Activated naive CD8-positive, alpha-beta T cell (primary cell): ENCODE measurements around the gene OR52D1.

Experiments
- H3K27ac Mint-ChIP-seq: one replicate; pipeline ENCODE4 v1.8.0; 2021; ENCODE audit warnings: mixed read lengths
- H3K27me3 Mint-ChIP-seq: one replicate; pipeline ENCODE4 v1.8.0; 2021; ENCODE audit warnings: mixed read lengths
- H3K36me3 Mint-ChIP-seq: one replicate; pipeline ENCODE4 v1.8.0; 2021; ENCODE audit warnings: mixed read lengths
- H3K4me1 Mint-ChIP-seq: one replicate; pipeline ENCODE4 v1.8.0; 2021; ENCODE audit warnings: low read depth, mixed read lengths
- H3K4me3 Mint-ChIP-seq: one replicate; pipeline ENCODE4 v1.8.0; 2021; ENCODE audit warnings: mild to moderate bottlenecking, mixed read lengths
- H3K9me3 Mint-ChIP-seq: one replicate; pipeline ENCODE4 v1.8.0; 2021; ENCODE audit warnings: low read depth, mixed read lengths

OR52D1 gene

DNA sequence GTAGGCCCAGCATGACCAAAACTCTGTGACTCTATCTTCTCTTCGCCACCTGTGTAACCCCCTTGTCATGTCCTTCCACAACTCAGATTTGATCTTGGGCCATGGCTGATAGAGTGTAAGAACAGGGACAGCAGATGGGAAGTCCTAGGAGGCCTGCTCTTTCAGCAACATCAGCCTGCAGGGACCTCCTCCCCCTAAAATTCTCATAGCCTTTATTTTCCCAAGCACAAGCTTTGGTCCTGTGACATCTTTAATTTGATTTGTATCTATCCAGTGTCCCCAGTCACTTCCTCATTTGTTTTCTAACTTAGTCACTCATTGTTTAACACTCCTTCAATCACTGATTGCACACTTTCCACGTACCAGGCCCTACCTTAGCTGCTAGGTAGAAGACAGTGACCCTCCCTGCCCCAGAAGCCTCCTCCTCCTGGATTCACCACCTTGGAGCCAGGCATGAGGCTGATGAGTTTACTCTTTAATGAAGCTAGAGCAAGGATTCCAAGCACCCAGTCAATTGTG lies 16.0 kb downstream of the OR52D1 start:
- H3K36me3 Mint-ChIP-seq: no peaks in the 10 kb centered on the region
- H3K9me3 Mint-ChIP-seq: no peaks in the 10 kb centered on the region
- no peak overlapping the region for H3K4me3 Mint-ChIP-seq
- H3K27ac Mint-ChIP-seq: no peak overlapping the region
- peaks cover 5% of the 10 kb centered on the region for H3K27me3 Mint-ChIP-seq
- no peaks in the 10 kb centered on the region for H3K4me1 Mint-ChIP-seq

DNA sequence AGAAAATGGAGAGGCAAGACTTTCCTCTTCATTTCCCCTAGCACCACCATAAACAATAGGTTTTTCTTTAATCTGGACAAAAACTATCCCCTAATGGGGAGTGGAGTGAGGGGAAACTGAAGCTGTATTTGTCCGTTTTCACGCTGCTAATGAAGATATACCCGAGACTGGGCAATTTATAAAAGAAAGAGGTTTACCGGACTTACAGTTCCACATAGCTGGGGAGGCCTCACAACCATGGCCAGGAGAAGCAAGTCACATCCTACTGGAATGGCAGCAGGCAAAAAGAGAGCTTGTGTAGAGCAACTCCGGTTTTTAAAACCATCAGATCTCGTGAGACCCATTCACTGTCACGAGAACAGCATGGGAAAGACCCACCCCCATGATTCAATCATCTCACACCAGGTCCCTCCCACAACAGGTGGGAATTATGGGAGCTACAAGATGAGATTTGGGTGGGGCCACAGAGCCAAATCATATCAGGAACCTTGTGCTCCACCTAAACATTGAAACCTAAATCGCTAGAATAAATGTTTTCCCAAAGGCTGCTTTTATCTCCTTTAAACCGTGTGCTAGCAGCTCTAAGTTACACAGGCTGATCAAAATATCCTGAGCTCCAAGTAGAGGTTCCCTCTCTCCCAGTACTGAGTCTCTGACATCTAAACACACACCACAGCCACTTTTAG lies 17.0 kb downstream of the OR52D1 start:
- no peaks in the 10 kb centered on the region for H3K9me3 Mint-ChIP-seq
- no peaks in the 10 kb centered on the region for H3K36me3 Mint-ChIP-seq
- H3K4me1 Mint-ChIP-seq: no peaks in the 10 kb centered on the region
- H3K4me3 Mint-ChIP-seq: no peak overlapping the region
- H3K27me3 Mint-ChIP-seq: peaks cover 5% of the 10 kb centered on the region
- H3K27ac Mint-ChIP-seq: no peak overlapping the region

DNA sequence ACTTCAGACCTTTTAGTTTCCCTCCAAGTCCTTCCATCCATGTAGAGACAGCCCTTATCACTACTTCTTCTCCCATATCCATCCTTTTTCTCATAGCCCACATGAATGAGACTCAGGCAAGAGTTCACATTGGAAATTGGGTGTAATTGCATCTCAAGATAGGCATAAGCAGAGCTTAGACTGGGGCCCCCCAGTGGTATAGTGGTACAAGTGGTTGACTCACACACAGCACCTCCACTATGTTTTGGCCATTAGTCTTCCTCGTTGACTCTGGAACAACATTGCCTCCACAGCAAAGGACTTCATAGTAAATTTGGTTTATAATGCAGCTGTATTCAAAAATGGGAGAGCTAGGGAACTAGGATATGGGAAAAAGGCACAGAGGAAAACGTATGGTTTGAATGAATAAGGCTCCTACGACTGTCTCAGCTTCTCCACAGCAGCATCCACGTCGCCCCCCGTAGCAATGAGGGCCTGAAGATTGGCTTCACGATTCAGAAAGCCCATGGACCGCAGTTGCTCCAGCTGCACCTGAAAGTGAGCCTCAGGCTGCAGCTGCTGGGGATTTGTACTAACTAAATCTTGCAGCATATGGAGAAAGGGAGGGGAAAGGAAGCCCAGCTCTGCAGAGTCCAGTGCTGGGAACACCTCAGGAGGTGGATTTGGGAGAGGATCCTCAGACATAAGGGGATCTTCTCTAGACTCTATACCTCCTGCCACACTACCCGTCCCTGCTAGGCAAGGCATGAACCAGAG lies 18.9 kb downstream of the OR52D1 start:
- Mint-ChIP-seq H3K27me3 (peaks cover 5% of the 10 kb centered on the region), H3K9me3 (no peaks in the 10 kb centered on the region), H3K27ac (no peak overlapping the region), H3K4me1 (no peaks in the 10 kb centered on the region), H3K36me3 (no peaks in the 10 kb centered on the region), H3K4me3 (no peak overlapping the region)

DNA sequence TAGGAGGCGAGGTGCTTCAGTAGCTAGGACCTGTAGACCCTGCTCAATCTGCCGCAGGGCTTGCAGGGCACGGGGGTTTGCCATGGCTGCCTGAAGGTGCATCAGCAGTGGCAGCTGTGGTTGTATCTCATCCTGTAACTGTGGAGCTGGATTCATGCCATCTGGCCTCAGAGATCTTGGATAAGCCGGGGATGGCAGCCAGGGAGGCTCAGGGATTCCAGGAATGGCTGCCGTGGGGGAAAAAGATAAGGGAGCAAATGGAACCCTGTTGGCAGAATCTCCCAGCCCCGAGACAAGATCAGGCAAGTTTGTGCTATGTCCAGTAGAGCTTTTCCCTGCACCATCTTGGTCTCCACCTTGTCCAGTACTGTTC lies 19.4 kb downstream of the OR52D1 start:
- Mint-ChIP-seq H3K27me3 (peaks cover 5% of the 10 kb centered on the region), H3K4me1 (no peaks in the 10 kb centered on the region), H3K36me3 (no peaks in the 10 kb centered on the region), H3K9me3 (no peaks in the 10 kb centered on the region), H3K27ac (no peak overlapping the region), H3K4me3 (no peak overlapping the region)

DNA sequence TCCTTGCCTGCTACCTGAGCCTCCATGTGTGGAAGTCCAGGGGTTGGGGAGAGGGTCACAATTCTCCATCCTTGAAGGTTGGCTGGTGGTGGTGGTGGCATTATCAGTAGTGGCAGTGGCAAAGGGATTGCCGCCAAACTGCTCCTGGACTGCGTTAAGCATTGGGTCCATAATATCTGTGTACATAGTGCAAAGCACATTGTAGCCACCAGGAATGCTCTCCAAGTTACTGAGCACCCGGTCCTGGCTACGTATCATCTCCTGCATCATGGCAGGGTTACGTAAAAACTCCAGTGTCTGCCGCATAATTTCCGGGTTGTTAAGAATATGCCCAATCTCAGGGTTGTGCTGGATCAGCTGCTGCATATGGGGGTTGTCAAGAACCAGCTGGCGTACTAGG lies 20.1 kb downstream of the OR52D1 start:
- Mint-ChIP-seq H3K4me3 (no peak overlapping the region), H3K9me3 (no peaks in the 10 kb centered on the region), H3K27ac (no peak overlapping the region), H3K27me3 (peaks cover 5% of the 10 kb centered on the region), H3K4me1 (no peaks in the 10 kb centered on the region), H3K36me3 (no peaks in the 10 kb centered on the region)

DNA sequence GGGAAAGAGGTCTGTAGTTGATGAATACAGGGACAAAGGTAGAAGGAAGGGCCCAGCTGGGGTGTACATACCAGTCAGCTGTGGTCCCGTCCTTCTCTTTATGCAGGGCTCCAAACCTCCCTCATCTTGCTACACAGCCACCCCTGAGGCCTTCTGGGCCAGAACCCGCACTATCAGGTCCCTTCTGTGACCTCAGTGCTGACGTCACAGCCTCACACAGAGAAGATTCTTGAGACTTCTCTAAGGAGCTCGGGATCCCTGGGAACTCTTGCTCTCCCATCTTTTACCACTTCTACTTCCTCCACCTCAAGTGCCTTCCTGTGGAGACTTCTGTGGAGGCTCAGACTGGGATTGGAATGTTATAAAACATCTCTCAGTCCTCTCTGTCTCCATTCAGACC lies 21.3 kb downstream of the OR52D1 start, which contains the start of gene UBQLN3:
Gene UBQLN3, minus strand, starts transcription at position 155 of the 400 bp plus-strand sequence. CDS start 399 bp downstream, outside the sequence.
- H3K9me3 Mint-ChIP-seq: no peaks in the 10 kb centered on the region
- no peaks in the 10 kb centered on the region for H3K36me3 Mint-ChIP-seq
- peaks cover 5% of the 10 kb centered on the region for H3K27me3 Mint-ChIP-seq
- no peak within 1 kb of the TSS for H3K27ac Mint-ChIP-seq
- no peak within 1 kb of the TSS for H3K4me3 Mint-ChIP-seq
- no peaks in the 10 kb centered on the region for H3K4me1 Mint-ChIP-seq

DNA sequence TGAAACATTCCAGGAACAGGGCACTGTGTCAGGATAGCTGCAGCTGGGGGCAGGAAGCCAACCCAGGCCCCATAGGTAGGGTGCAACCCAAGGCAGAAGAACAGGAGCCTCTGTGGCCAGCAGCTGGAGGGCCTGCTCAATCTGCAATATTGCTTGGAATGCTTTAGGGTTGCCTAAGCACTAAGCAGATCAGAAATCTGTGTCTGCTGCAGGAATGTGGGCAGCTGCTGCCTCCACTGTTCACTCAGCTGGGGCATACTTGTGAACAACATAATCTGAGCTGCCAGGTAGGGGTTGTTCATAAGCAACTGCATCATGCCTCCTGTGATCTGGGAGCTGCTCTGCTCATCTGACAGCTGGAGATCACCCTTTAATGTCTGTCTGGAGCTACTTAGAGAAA lies 26.4 kb downstream of the OR52D1 start:
- H3K27me3 Mint-ChIP-seq: no peaks in the 10 kb centered on the region
- no peaks in the 10 kb centered on the region for H3K9me3 Mint-ChIP-seq
- no peak overlapping the region for H3K4me3 Mint-ChIP-seq
- no peak overlapping the region for H3K27ac Mint-ChIP-seq
- no peaks in the 10 kb centered on the region for H3K4me1 Mint-ChIP-seq
- H3K36me3 Mint-ChIP-seq: peaks cover 3% of the 10 kb centered on the region

DNA sequence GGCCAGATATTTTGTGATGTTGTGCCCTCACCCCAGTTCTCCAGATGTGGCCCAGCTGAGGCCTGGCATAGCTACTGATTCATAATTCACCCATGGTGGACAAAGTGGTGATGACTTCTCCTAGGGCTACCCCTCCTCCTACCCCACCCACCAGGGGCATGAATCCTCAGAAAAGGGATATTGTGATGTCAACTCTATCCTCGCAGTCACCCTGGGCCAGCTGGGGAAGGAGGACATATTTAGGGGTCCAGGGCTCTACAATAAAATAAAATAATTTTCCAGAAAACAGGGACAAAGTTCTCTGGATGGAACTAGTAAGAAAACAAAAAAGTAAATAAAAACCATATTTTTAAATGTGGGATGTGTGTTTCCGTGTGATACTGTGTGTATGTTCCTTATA lies 28.1 kb downstream of the OR52D1 start, which contains the start of gene UBQLNL:
Gene UBQLNL, minus strand, starts transcription at position 101 of the 400 bp plus-strand sequence. CDS start 258 bp downstream, outside the sequence.
- H3K36me3 Mint-ChIP-seq: peaks cover 3% of the 10 kb centered on the region
- H3K27me3 Mint-ChIP-seq: no peaks in the 10 kb centered on the region
- H3K4me3 Mint-ChIP-seq: no peak within 1 kb of the TSS

DNA sequence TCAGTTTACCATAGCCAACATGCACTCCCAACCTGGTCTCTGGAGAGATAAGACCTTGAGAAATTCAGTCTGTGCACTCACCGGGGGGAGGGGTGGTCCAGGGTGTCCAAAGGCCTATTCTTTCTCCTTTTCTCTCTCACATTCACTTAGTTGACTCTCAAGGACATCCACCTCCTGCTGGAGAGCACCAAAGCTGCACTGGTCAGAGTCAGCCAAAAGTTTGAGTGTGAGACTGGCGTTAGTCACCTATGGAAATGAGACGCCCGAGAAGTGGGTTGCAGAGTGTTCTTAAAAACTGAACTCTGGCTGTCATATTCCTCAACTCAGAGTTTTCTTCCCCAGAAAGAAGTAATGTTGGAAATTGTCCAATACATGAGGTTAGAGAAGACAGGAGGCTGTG lies 33.1 kb downstream of the OR52D1 start:
- H3K27me3 Mint-ChIP-seq: no peaks in the 10 kb centered on the region
- H3K9me3 Mint-ChIP-seq: no peaks in the 10 kb centered on the region
- H3K27ac Mint-ChIP-seq: no peak overlapping the region
- no peak overlapping the region for H3K4me3 Mint-ChIP-seq
- H3K4me1 Mint-ChIP-seq: no peaks in the 10 kb centered on the region
- H3K36me3 Mint-ChIP-seq: peaks cover 3% of the 10 kb centered on the region

More for the DNA sequence above, 28.1 kb downstream of the OR52D1 start, which contains the start of gene UBQLNL:
- Mint-ChIP-seq H3K27ac (no peak within 1 kb of the TSS), H3K4me1 (no peaks in the 10 kb centered on the region), H3K9me3 (no peaks in the 10 kb centered on the region)

DNA sequence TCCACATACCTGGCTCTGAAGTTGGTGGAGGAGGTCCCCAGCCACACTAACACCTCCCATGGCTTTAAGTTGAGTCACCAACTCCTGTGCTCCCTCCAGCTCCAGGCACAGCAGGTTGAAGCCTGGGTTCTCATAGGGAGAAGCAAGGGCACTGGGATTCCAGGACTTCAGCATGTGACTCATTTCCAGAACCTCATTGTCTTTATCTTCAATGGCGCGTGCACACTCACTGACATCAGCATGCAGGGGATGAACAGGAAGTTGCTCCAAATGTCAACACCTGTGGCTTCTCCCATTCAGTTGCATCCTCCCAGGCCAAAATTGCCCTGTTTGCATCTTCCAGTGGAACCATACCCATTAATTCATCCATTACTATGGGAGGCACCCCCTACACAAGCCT lies 33.8 kb downstream of the OR52D1 start:
- no peak overlapping the region for H3K4me3 Mint-ChIP-seq
- no peaks in the 10 kb centered on the region for H3K4me1 Mint-ChIP-seq
- H3K27ac Mint-ChIP-seq: no peak overlapping the region
- H3K9me3 Mint-ChIP-seq: no peaks in the 10 kb centered on the region
- no peaks in the 10 kb centered on the region for H3K27me3 Mint-ChIP-seq
- H3K36me3 Mint-ChIP-seq: peaks cover 3% of the 10 kb centered on the region

DNA sequence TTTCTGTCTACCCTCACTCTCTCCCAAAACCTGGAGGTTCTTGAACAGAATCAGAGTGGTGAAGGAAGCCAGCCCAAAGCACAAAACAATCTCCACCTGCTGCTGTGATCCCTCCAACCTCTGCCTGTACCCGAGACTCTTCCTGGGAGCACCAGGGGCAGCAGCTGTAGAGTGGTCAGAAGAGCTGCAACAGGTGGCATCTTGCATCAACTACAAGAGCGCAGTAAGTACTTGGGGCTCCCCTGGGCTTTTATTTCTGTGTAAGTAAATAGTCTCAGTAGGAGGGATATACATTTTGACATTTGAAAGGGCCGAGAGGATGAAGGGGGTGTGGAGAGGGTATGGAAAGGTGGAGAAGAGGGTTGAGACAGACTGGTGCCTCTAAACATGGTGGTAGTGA lies 36.3 kb downstream of the OR52D1 start:
- Mint-ChIP-seq H3K27me3 (peaks cover 1% of the 10 kb centered on the region), H3K9me3 (no peaks in the 10 kb centered on the region), H3K27ac (no peak overlapping the region), H3K36me3 (no peaks in the 10 kb centered on the region), H3K4me3 (no peak overlapping the region), H3K4me1 (no peaks in the 10 kb centered on the region)

DNA sequence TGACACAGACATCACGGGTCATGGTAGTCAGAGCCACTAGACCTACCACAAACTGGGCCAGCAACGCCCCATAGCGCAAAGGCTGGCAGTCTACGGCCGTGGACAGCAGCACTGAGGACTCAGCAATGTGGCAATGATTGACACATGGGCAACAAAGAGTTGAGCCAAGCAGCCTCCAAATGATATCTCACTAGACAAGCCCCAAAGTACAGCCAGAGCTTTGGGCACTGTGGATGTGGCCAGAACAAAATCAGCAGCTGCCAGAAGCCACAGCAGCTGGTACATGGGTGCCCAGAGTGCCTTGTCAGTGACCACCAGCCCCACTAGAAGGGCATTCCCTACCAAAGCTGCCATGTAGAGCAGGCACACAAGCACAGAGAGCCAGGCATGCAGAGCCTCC lies 39.2 kb downstream of the OR52D1 start:
- Mint-ChIP-seq H3K36me3 (no peaks in the 10 kb centered on the region), H3K9me3 (no peaks in the 10 kb centered on the region), H3K27ac (no peak overlapping the region), H3K4me1 (no peaks in the 10 kb centered on the region), H3K4me3 (no peak overlapping the region), H3K27me3 (peaks cover 1% of the 10 kb centered on the region)

DNA sequence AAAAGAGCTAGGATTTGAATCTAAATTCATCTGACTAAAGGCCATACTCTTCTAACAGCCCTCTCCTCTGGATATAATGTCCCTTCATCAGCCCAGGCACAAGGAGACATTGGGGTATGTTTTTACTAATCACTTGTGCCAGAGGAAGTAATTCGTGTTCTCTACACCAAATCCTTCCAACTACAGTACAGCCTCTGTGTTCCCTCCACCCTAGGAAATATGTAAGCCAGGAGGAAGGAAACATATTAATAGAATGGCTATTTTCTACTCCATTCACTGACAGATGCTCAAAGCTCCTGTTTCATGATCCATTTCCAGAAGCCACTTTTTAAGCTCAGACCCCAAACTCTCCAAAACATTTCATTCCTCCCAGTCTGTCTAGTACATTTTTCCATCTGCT lies 40.0 kb downstream of the OR52D1 start:
- Mint-ChIP-seq H3K27ac (no peak overlapping the region), H3K9me3 (no peaks in the 10 kb centered on the region), H3K4me3 (no peak overlapping the region), H3K4me1 (no peaks in the 10 kb centered on the region), H3K27me3 (peaks cover 1% of the 10 kb centered on the region), H3K36me3 (no peaks in the 10 kb centered on the region)

DNA sequence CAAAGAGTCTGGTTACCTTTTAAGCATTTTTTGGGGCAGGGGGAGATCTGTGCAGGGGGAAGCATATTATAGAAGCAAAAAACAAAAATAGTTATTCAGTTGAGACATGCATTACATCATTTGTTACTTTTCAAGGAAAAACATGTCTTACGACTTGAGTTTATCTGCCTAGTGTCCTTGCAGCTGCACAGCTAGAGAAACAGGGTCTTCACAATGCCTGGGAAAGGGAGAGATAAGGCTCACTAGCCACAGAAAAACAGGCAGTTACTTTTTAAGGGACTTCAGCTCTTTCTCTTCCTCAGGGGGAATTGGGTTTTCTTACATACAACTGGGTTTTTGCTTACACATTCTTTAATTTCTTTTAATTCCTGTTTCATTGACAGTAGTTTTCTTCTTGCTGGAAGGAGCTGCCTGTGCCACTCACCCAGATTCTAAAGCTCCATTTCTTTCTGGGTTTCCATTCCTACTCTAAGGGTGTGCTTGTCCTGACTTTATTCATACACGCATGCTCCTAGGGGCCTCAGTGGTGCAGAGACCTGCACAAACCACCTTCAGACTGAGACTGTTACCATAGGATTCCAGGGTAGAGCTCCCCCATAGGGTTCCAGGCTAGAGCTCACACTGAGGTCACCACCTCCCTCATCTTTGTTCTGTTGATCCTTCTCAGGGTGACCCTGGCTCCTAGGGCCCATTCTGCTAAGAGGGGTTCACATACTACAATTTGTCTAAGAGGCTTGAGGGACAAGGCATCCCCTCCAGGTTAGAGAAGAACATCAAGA lies 42.8 kb downstream of the OR52D1 start:
- H3K27ac Mint-ChIP-seq: no peak overlapping the region
- H3K4me1 Mint-ChIP-seq: no peaks in the 10 kb centered on the region
- H3K27me3 Mint-ChIP-seq: peaks cover 1% of the 10 kb centered on the region
- no peaks in the 10 kb centered on the region for H3K36me3 Mint-ChIP-seq
- no peaks in the 10 kb centered on the region for H3K9me3 Mint-ChIP-seq
- no peak overlapping the region for H3K4me3 Mint-ChIP-seq

DNA sequence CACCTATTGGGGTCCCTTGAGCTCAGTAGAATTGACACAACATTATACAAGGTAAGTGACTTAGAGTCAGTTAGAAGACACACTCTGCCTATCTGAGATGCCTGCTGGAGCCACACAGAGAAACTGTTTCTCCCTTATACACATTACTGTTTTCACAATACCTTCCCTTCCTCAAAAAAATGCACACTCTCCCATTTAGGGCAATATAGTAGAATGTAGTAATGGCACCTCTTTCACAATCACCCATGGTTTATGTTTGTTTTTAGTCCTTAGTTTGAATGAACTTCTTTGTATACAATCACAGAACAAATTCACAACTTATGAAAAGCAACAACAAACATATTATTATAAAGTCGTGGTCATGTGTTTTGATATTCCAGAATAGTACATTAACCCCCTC lies 45.6 kb downstream of the OR52D1 start:
- H3K4me1 Mint-ChIP-seq: no peaks in the 10 kb centered on the region
- H3K9me3 Mint-ChIP-seq: peaks cover 7% of the 10 kb centered on the region
- H3K27me3 Mint-ChIP-seq: no peaks in the 10 kb centered on the region
- no peak overlapping the region for H3K27ac Mint-ChIP-seq
- no peak overlapping the region for H3K4me3 Mint-ChIP-seq
- no peaks in the 10 kb centered on the region for H3K36me3 Mint-ChIP-seq
